Left ventricle myocardium inferior (tissue), 1 donor: ENCODE measurements around the gene PPIC. TPM values are rescaled to one million over a fixed set of nuclear protein-coding genes. Genes with fewer than 3 reads are reported as not detected.

Experiments
- DNase-seq: peaks from one replicate; pipeline ENCODE4 v3.0.0-alpha.2; 2020
- H3K27ac ChIP-seq: fragments of 200-600 bp; replicated peaks from 2 replicates; pipeline ENCODE4 v1.8.0; 2021
- H3K27me3 ChIP-seq: fragments of 200-600 bp; 2 replicates; pipeline ENCODE4 v1.8.0; 2021; ENCODE audit warnings: low read depth
- H3K36me3 ChIP-seq: fragments of 200-600 bp; 2 replicates; pipeline ENCODE4 v1.8.0; 2021
- H3K4me1 ChIP-seq: fragments of 200-600 bp; 2 replicates; pipeline ENCODE4 v1.8.0; 2021
- H3K4me3 ChIP-seq: fragments of 200-600 bp; 2 replicates; pipeline ENCODE4 v1.8.0; 2021; ENCODE audit warnings: mild to moderate bottlenecking, moderate library complexity
- H3K9me3 ChIP-seq: fragments of 200-600 bp; replicated peaks from 2 replicates; pipeline ENCODE4 v1.8.0; 2021
- CTCF ChIP-seq: fragments of 200-600 bp; IDR thresholded peaks from 2 replicates; pipeline ENCODE4 v1.8.0; 2021; ENCODE audit warnings: antibody characterized with exemption, mild to moderate bottlenecking, borderline replicate concordance
- intact Hi-C: fragments of 100-400 bp; cut with micrococcal nuclease; formaldehyde crosslinking; loops from one replicate; pipeline ENCODE4 v1.11.0; 2022
- total RNA-seq: library from RNA; stranded (reverse); fragmentation: NEBNext Ultra II Directional; extraction: Animal tissue kit (Norgen Biotek cat#: 25700); gene quantifications from one replicate; pipeline ENCODE4 v1.2.1, GENCODE V29; 2021
- donor health status: DM: no; HTN: yes; CAD: no; lungs with severe emphysema.

The PPIC gene
- total RNA-seq, 1 donor from 2014 or later: 47.5 TPM

- H3K36me3 ChIP-seq: peaks cover 12% of the 10 kb centered on the region
- TF ChIP-seq CTCF: no peak
- intact Hi-C loops: no loop called here
- no peak overlapping the region for H3K4me3 ChIP-seq
- no peaks in the 10 kb centered on the region for H3K4me1 ChIP-seq
- no peak for DNase-seq
- no peak overlapping the region for H3K27ac ChIP-seq
- no peaks in the 10 kb centered on the region for H3K27me3 ChIP-seq
- no peaks in the 10 kb centered on the region for H3K9me3 ChIP-seq
These were observed 24.2 kb downstream of the PPIC start for GRCh38 chr5:123012321-123012720.

DNA sequence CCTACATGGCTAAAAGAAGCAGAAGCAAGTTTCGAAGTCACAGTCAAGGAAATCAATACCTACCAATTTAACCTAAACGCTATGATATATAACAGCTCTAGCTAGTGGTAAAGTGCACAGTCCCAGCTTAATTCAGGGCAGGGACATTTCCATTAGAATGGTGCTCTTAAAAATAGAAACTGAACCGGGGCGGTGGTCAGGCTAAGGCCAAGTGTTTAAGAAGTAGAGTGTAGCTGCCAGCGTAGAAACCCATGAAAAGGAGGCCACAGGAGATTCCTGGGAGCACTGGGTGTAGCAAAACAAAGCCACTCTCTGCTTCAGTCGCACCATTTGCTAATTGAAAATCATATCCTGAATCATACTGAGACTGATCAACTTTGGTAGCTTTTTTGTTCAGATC, 28.8 kb downstream of the PPIC start:
- no peaks in the 10 kb centered on the region for H3K27me3 ChIP-seq
- no peaks in the 10 kb centered on the region for H3K4me1 ChIP-seq
- no peak for DNase-seq
- no peaks in the 10 kb centered on the region for H3K9me3 ChIP-seq
- intact Hi-C loops: no loop called here
- no peak overlapping the region for H3K4me3 ChIP-seq
- H3K27ac ChIP-seq: no peak overlapping the region
- peaks cover 12% of the 10 kb centered on the region for H3K36me3 ChIP-seq
- no peak for TF ChIP-seq CTCF

- Histone ChIP-seq H3K4me1 (no peaks in the 10 kb centered on the region), H3K4me3 (no peak overlapping the region), H3K27ac (no peak overlapping the region), H3K36me3 (peaks cover 12% of the 10 kb centered on the region), H3K27me3 (no peaks in the 10 kb centered on the region), H3K9me3 (no peaks in the 10 kb centered on the region)
- no peak for DNase-seq
- TF ChIP-seq CTCF: no peak
- intact Hi-C loops: no loop called here
These were observed 29.3 kb downstream of the PPIC start for GRCh38 chr5:123007182-123007581.

- H3K4me3 ChIP-seq: no peak overlapping the region
- no peak for DNase-seq
- intact Hi-C loops: no loop called here
- H3K4me1 ChIP-seq: no peaks in the 10 kb centered on the region
- H3K36me3 ChIP-seq: no peaks in the 10 kb centered on the region
- TF ChIP-seq CTCF: no peak
- H3K27ac ChIP-seq: no peak overlapping the region
- no peaks in the 10 kb centered on the region for H3K9me3 ChIP-seq
- H3K27me3 ChIP-seq: no peaks in the 10 kb centered on the region
These were observed 34.7 kb downstream of the PPIC start for GRCh38 chr5:123001808-123002207.

GRCh38 chr5:123000731-123001130, 35.8 kb downstream of the PPIC start:
- intact Hi-C loops: no loop called here

More at GRCh38 chr5:123000731-123001130, 35.8 kb downstream of the PPIC start:
- Histone ChIP-seq H3K4me1 (no peaks in the 10 kb centered on the region), H3K9me3 (no peaks in the 10 kb centered on the region), H3K27ac (no peak overlapping the region), H3K4me3 (no peak overlapping the region), H3K27me3 (no peaks in the 10 kb centered on the region), H3K36me3 (no peaks in the 10 kb centered on the region)
- DNase-seq: no peak
- no peak for TF ChIP-seq CTCF
